ENCODE data around the gene NACAD. TPM values are rescaled to one million over a fixed set of nuclear protein-coding genes. Genes with fewer than 3 reads are reported as not detected.

Gene NACAD
- total and polyA plus RNA-seq, 4 experiments from 2014 or later, result not detected

DNA sequence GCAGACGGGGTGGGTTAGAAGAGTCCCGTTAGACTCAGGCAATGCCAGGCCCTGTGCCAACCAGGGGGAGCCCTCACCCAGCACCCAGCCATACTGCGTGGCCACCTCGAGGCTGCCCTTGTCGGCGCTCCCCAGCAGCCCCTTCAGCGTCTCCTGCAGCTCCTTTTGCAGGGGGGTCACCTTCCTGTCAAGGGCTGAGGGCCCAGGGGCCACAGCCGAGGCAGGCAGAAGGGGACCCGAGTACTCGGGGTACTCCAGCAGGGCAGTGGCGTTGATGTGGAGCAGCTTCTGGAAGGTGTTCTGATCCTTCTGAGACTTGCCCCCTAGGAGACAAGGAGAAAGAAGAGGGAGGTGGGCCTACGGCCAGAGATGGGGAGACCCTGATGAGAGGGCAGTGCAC is 13.0 kb upstream of the NACAD start:
- H3K4me1 Mint-ChIP-seq, result peaks cover 0 to 12% (median under 1%) of the 10 kb centered on the region in 4 donors
- CTCF ChIA-PET (ENCODE audit: partially characterized antibody), result no interaction called here
- POLR2A ChIA-PET (ENCODE audit: partially characterized antibody), result interaction anchor here (1.4 kb wide), 1 partner anchor 10 kb away, joined by 3 read pairs; the partner anchor contains the start of gene TBRG4

DNA sequence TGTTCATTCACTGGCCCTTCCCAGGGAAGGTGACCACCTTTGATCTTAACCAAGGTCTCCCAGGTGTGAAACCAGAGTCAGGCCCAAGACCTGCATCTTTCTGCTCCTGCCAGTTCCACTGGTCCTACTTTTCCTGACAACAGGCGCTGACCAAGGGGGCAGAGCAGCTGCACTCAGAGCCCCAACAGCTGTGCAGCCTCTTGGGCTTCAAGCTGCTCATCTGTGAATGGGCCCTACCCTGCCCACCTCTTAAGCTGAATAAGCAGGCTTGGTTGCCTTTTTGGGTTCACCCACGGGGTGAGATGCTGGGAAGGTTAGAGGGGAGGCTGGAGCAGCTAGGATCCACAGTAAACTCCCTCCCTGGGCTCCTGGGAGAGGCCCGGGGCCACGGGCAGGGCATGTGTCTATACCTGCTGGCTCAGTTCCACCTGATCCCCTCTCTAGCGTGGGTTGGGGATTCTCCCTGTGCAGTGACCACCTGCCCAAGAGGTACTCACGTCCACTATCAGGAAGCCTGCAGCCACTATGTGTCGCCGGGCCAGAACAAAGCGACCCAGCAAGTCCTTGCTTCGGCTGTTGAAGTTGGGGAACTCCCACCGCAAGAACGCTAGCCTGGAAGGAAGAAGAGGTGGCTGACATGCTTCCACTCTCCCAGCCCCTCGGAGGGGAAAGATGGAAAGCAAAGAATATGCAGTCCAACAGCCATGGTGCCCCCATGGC is 12.2 kb upstream of the NACAD start:
- peaks cover 70% of the 10 kb centered on the region for H3K36me3 ChIP-seq (ENCODE audit: insufficient read depth, low read length)
- H3K9me3 Mint-ChIP-seq, result no peaks in the 10 kb centered on the region
- no peaks in the 10 kb centered on the region for H3K27me3 ChIP-seq (ENCODE audit: insufficient read depth, low read length)
- peaks cover 0 to 6% (median 0%) of the 10 kb centered on the region in 4 donors for H3K4me1 Mint-ChIP-seq
- no peak overlapping the region for H3K27ac ChIP-seq (ENCODE audit: low read depth, low read length)
- no peaks in the 10 kb centered on the region for H3K9me3 ChIP-seq (ENCODE audit: control insufficient read depth in 1 of 2, low read length in 2 of 2)
- no peak for DNase-seq
- no peaks in the 10 kb centered on the region for H3K27me3 Mint-ChIP-seq
- H3K4me3 ChIP-seq (ENCODE audit: low read length in 2 of 2), result no peak overlapping the region
- no peaks in the 10 kb centered on the region for H3K4me1 ChIP-seq (ENCODE audit: insufficient read depth, low read length)
- no peak overlapping the region for H3K27ac Mint-ChIP-seq
- intact Hi-C loops (cut with micrococcal nuclease), result no loop called here
- POLR2A ChIA-PET (ENCODE audit: partially characterized antibody), result interaction anchor here (2.4 kb wide), 1 partner anchor 10 kb away, joined by 10 read pairs; the partner anchor contains the start of gene TBRG4
- CTCF ChIA-PET (ENCODE audit: partially characterized antibody), result no interaction called here
- H3K4me3 Mint-ChIP-seq, result no peak overlapping the region
- H3K36me3 Mint-ChIP-seq, result peaks cover 22 to 58% of the 10 kb centered on the region in 2 donors

More for the DNA sequence above, 13.0 kb upstream of the NACAD start:
- Mint-ChIP-seq H3K4me3 (no peak overlapping the region), H3K36me3 (peaks cover 26 to 64% of the 10 kb centered on the region in 2 donors), H3K27me3 (no peaks in the 10 kb centered on the region), H3K9me3 (no peaks in the 10 kb centered on the region), H3K27ac (peak overlapping the region in 1 of 7 donors; percentile 23)
- intact Hi-C loops (cut with micrococcal nuclease), result no loop called here
- Histone ChIP-seq H3K9me3 (ENCODE audit: control insufficient read depth in 1 of 2, low read length in 2 of 2) (no peaks in the 10 kb centered on the region), H3K4me3 (ENCODE audit: low read length in 2 of 2) (no peak overlapping the region), H3K27ac (ENCODE audit: low read depth, low read length) (no peak overlapping the region), H3K27me3 (ENCODE audit: insufficient read depth, low read length) (no peaks in the 10 kb centered on the region), H3K4me1 (ENCODE audit: insufficient read depth, low read length) (peaks cover 4% of the 10 kb centered on the region), H3K36me3 (ENCODE audit: insufficient read depth, low read length) (peaks cover 78% of the 10 kb centered on the region)
- no peak for DNase-seq

DNA sequence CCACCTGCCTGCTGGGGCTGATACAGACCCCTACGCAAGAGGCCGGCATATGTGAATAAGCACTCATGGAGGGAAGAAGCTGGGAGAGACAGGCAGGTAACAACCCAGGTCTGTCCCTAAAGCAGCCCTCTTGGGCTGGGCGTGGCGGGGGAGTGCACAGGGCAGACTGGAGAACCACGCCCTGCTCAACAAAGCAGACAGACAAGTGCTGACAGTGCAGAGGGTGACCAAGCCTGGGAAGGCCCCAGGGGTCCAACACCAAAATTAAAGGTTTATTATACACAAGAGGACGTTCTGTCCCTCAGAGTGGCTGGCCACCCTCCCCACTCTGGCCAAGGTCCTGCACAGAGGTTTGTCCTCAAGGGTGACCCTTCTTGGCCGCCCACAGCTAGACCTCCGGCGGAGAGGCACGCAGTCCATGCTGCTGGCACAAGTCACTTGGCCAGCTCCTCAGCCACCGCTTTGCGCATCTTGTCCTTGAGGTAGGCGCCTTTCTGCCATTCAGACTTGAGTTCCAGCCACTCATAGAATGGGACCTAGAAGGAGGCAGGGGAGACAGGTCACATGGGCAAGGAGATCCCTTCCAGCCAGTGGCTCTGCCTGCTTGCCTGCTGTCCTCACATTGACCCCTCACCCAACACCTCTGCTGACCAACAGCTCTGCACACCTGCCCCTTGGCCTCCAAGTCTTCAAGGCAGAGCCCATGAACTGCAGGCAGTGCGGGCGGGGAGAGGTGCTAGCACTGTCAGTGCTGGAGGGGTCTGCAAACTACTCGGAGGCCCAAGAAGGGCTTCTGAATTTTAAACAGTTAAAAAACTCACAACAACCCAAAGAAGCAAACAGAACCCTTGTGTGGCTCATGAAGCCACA is 11.4 kb upstream of the NACAD start:
- peak overlapping the region in 1 of 7 donors; percentile 55 for H3K27ac Mint-ChIP-seq
- ChIA-PET POLR2A (ENCODE audit: partially characterized antibody) (interaction anchor here (0.7 to 2.4 kb wide), 2 partner anchors 11 to 14 kb away, joined by 3 to 10 read pairs; partner anchors contain the start of gene TBRG4), CTCF (ENCODE audit: partially characterized antibody) (no interaction called here)
- intact Hi-C loops (cut with micrococcal nuclease), result no loop called here
- no peaks in the 10 kb centered on the region for H3K27me3 Mint-ChIP-seq
- peaks cover 16 to 54% of the 10 kb centered on the region in 2 donors for H3K36me3 Mint-ChIP-seq
- H3K36me3 ChIP-seq (ENCODE audit: insufficient read depth, low read length), result peaks cover 62% of the 10 kb centered on the region
- H3K27me3 ChIP-seq (ENCODE audit: insufficient read depth, low read length), result no peaks in the 10 kb centered on the region
- H3K4me3 Mint-ChIP-seq, result no peak overlapping the region
- no peaks in the 10 kb centered on the region for H3K9me3 ChIP-seq (ENCODE audit: control insufficient read depth in 1 of 2, low read length in 2 of 2)
- H3K9me3 Mint-ChIP-seq, result peaks cover 0 to 6% (median 0%) of the 10 kb centered on the region in 8 donors
- no peak overlapping the region for H3K4me3 ChIP-seq (ENCODE audit: low read length in 2 of 2)
- DNase-seq, result no peak
- H3K4me1 ChIP-seq (ENCODE audit: insufficient read depth, low read length), result no peaks in the 10 kb centered on the region
- no peaks in the 10 kb centered on the region for H3K4me1 Mint-ChIP-seq
- H3K27ac ChIP-seq (ENCODE audit: low read depth, low read length), result no peak overlapping the region

DNA sequence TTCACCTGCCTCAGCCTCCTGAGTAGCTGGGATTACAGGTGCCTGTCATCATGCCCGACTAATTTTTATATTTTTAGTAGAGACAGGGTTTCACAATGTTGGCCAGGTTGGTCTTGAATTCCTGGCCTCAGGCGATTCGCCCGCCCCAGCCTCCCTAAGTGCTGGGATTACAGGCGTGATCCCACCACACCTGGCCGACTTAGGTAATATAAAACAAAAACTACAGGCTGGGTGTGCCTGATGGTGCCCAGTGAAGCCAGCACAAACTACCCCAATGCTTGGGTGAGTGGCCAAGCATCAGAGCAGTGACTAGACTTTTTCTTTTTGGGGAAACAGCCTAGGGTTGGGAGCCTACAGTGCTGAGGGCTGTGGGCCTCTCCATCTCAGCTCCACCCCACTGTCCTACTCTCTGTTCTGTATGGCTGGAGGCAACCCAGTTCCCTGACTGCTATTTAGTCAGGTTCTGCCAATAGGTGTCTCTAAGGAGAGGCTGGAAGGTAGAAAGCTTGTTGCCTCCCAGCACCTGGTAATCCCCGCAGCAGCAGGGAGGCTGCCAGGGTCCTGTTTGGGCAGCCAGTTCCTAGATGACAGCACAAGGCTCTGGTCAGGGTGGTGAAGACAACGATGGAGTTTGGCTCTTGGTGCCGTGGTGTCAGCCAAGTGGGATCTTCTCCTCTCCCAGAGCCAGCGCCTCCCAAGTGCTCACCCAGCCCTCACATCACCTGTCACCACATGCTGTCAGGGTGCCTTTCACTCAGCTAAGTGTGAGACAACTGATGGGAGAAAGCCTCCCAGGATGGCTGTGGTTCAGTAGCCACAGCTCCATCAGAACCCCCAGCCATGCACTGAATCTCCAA is 10.4 kb upstream of the NACAD start:
- H3K9me3 ChIP-seq (ENCODE audit: control insufficient read depth in 1 of 2, low read length in 2 of 2), result no peaks in the 10 kb centered on the region
- POLR2A ChIA-PET (ENCODE audit: partially characterized antibody), result interaction anchor here (0.7 to 2.4 kb wide), 2 partner anchors 12 to 15 kb away, joined by 3 to 10 read pairs; partner anchors contain the start of gene TBRG4
- H3K27ac ChIP-seq (ENCODE audit: low read depth, low read length), result no peak overlapping the region
- no peak overlapping the region for H3K4me3 ChIP-seq (ENCODE audit: low read length in 2 of 2)
- H3K4me1 ChIP-seq (ENCODE audit: insufficient read depth, low read length), result no peaks in the 10 kb centered on the region
- H3K36me3 ChIP-seq (ENCODE audit: insufficient read depth, low read length), result peaks cover 53% of the 10 kb centered on the region
- H3K27ac Mint-ChIP-seq, result no peak overlapping the region
- no peak for DNase-seq
- peaks cover 15 to 52% of the 10 kb centered on the region in 2 donors for H3K36me3 Mint-ChIP-seq
- no peaks in the 10 kb centered on the region for H3K4me1 Mint-ChIP-seq
- intact Hi-C loops (cut with micrococcal nuclease), result no loop called here
- H3K27me3 ChIP-seq (ENCODE audit: insufficient read depth, low read length), result no peaks in the 10 kb centered on the region
- peaks cover 0 to 11% (median 0%) of the 10 kb centered on the region in 8 donors for H3K9me3 Mint-ChIP-seq
- H3K27me3 Mint-ChIP-seq, result no peaks in the 10 kb centered on the region
- CTCF ChIA-PET (ENCODE audit: partially characterized antibody), result interaction anchor here (0.6 kb wide), 1 partner anchor 11 kb away, joined by 3 read pairs; no protein-coding TSS in a partner anchor
- H3K4me3 Mint-ChIP-seq, result no peak overlapping the region

DNA sequence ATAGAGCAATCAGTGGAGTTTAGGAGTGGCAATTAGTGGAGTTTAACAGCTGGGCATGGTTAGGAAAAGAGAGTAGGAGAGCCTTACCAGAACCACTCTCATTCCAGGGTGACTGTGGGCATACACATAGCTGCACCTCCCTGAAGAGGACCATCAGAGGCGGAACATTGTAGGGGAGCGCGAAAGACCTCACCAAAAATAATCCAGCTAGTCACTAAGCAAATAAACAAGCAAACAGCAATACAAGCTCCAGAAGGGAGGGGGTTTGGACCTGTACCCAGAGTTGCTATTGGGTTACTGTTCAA is 4.1 kb upstream of the NACAD start:
- CTCF ChIA-PET (ENCODE audit: partially characterized antibody), result interaction anchor here (1.8 kb wide), 1 partner anchor 119 kb away, joined by 4 read pairs; no protein-coding TSS in a partner anchor
- peaks cover 0 to 10% (median 7%) of the 10 kb centered on the region in 4 donors for H3K4me1 Mint-ChIP-seq
- POLR2A ChIA-PET (ENCODE audit: partially characterized antibody), result no interaction called here

DNA sequence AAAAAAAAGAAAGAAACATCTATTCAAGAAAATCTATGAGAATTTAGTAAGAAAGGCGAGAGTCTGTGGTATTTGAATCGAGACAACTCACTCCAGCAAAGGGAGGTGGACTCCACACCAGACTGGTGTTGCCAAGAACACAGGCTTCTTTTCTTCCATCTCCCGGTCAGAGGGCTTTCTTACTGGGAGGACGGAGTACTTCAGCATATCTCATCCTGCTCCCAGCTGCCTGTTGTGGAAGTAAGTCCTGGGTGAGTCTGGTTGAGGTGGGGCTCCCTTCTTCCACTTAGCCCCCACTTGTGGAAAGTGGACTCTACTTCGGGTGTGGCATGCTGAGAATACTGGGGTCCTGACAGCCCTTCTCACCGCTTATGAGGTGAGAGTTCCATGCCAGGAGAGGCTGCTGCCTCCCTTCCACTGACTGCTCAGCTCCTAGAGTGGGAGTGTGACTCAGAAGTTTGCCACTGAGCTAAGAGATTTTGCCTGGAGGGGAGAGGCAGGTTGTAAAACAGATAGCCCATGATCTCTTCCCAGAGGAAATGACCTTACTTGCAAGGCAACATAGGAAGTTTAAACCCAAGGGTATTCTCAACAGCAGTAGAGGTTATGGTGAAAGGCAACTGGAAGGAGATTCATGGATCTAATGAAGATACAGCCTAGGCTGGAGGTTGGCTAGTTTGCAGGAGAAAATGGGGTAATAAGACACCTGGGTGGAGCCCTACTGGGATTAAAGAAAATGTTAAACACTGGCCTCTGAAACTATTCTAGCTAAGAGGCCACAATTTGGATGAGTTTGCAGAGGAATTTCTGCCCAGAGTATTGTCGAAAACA is 3.5 kb upstream of the NACAD start:
- H3K27me3 ChIP-seq (ENCODE audit: insufficient read depth, low read length), result peaks cover 8% of the 10 kb centered on the region
- Mint-ChIP-seq H3K4me3 (no peak overlapping the region), H3K36me3 (peaks cover 0 to 6% of the 10 kb centered on the region in 2 donors), H3K9me3 (peaks cover 0 to 26% (median 9%) of the 10 kb centered on the region in 8 donors), H3K27me3 (peaks cover 1 to 5% of the 10 kb centered on the region in 2 donors), H3K27ac (no peak overlapping the region), H3K4me1 (peaks cover 0 to 10% (median 7%) of the 10 kb centered on the region in 4 donors)
- H3K36me3 ChIP-seq (ENCODE audit: insufficient read depth, low read length), result no peaks in the 10 kb centered on the region
- no peak overlapping the region for H3K27ac ChIP-seq (ENCODE audit: low read depth, low read length)
- no peak overlapping the region for H3K4me3 ChIP-seq (ENCODE audit: low read length in 2 of 2)
- ChIA-PET POLR2A (ENCODE audit: partially characterized antibody) (no interaction called here), CTCF (ENCODE audit: partially characterized antibody) (interaction anchor here (1.8 kb wide), 1 partner anchor 119 kb away, joined by 4 read pairs; no protein-coding TSS in a partner anchor)
- DNase-seq, result no peak
- intact Hi-C loops (cut with micrococcal nuclease), result no loop called here
- H3K9me3 ChIP-seq (ENCODE audit: control insufficient read depth in 1 of 2, low read length in 2 of 2), result no peaks in the 10 kb centered on the region
- peaks cover 8% of the 10 kb centered on the region for H3K4me1 ChIP-seq (ENCODE audit: insufficient read depth, low read length)

More for the DNA sequence above, 4.1 kb upstream of the NACAD start:
- no peak for DNase-seq
- intact Hi-C loops (cut with micrococcal nuclease), result no loop called here
- H3K27ac ChIP-seq (ENCODE audit: low read depth, low read length), result no peak overlapping the region
- H3K9me3 Mint-ChIP-seq, result peaks cover 0 to 26% (median 9%) of the 10 kb centered on the region in 8 donors
- H3K36me3 Mint-ChIP-seq, result peaks cover 5 to 6% of the 10 kb centered on the region in 2 donors
- H3K27ac Mint-ChIP-seq, result no peak overlapping the region
- peaks cover 1 to 5% of the 10 kb centered on the region in 2 donors for H3K27me3 Mint-ChIP-seq
- H3K4me3 Mint-ChIP-seq, result no peak overlapping the region
- H3K27me3 ChIP-seq (ENCODE audit: insufficient read depth, low read length), result peaks cover 8% of the 10 kb centered on the region
- no peaks in the 10 kb centered on the region for H3K9me3 ChIP-seq (ENCODE audit: control insufficient read depth in 1 of 2, low read length in 2 of 2)
- H3K4me1 ChIP-seq (ENCODE audit: insufficient read depth, low read length), result peaks cover 8% of the 10 kb centered on the region
- no peak overlapping the region for H3K4me3 ChIP-seq (ENCODE audit: low read length in 2 of 2)
- no peaks in the 10 kb centered on the region for H3K36me3 ChIP-seq (ENCODE audit: insufficient read depth, low read length)
